Adrenal gland (tissue), 5 donors: Measurements from ENCODE around the gene ATN1.

ENCODE experiments used
- POLR2A ChIP-seq, 2 donors: fragments of 450-650 bp; IDR thresholded peaks; one replicate each; pipeline ENCODE4 v1.6.1; 2017; ENCODE audit warnings: antibody characterized with exemption in 2 of 2, mild to moderate bottlenecking in 2 of 2, moderate library complexity in 1 of 2
- TF ChIP-seq, protein P1 (sequence below), 6 experiments: fragments of 450-650 bp in 4 of 6; fragments of 200-600 bp in 2 of 6; sonication (generic) in 1 of 6; IDR thresholded peaks; 1 replicate in 5 of 6; 2 replicates in 1 of 6; pipeline versions ENCODE4 v1.5.1 to v1.8.0; 2016 to 2021; ENCODE audit warnings: antibody characterized with exemption in 6 of 6, mild to moderate bottlenecking in 2 of 6, moderate library complexity in 1 of 6
- donor health status: DM: no; HTN: no; CAD: no.

DNA sequence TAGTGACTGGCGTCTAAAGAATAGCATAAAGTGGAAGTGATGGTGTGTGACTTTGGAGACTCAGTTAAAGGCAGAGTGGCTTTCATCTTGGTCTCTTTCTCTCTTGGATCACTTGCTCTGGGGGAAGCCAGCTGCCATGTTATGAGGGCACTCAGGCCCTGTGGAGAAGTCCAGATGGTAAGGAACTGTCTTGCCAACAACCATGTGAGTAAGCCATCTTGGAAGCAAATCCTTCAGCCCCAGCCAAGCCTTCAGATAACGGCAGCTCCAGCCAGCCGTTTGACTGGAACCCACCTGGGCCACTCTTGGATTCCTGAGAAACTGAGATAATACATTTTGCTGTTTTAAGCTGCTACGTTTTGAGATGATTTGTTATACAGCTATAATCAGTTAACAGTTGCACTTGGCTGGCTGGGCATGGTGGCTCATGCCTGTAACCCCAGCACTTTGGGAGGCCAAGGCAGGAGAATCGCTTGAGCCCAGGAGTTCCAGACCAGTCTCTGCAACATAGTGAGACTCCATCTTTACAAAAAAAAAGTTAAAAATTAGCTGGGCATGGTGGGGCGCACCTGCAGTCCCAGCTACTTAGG, 30.8 kb upstream of the ATN1 start:
- TF ChIP-seq, protein P1, sequence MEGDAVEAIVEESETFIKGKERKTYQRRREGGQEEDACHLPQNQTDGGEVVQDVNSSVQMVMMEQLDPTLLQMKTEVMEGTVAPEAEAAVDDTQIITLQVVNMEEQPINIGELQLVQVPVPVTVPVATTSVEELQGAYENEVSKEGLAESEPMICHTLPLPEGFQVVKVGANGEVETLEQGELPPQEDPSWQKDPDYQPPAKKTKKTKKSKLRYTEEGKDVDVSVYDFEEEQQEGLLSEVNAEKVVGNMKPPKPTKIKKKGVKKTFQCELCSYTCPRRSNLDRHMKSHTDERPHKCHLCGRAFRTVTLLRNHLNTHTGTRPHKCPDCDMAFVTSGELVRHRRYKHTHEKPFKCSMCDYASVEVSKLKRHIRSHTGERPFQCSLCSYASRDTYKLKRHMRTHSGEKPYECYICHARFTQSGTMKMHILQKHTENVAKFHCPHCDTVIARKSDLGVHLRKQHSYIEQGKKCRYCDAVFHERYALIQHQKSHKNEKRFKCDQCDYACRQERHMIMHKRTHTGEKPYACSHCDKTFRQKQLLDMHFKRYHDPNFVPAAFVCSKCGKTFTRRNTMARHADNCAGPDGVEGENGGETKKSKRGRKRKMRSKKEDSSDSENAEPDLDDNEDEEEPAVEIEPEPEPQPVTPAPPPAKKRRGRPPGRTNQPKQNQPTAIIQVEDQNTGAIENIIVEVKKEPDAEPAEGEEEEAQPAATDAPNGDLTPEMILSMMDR (IDR thresholded peaks at IDR 0.05): no peak
- TF ChIP-seq POLR2A (IDR thresholded peaks at IDR 0.05): no peak
